GM18498 (cell line): ENCODE results near the gene SH3PXD2A.
"Not testable (repeated sequence)": the region's sequence is repeated elsewhere in the genome, so short reads cannot be mapped to it uniquely, and the experiment has no call there.

Experiments used
- ATAC-seq: cut with Tn5 transposase; IDR thresholded peaks from one replicate; pipeline ENCODE4 v1.9.1; 2021; ENCODE audit warnings: mild to moderate bottlenecking, moderate library complexity; ENCODE audit not compliant: unreplicated experiment

The SH3PXD2A gene

GRCh38 chr10:103671126-103671895 lies 184.1 kb downstream of the SH3PXD2A start:
- ATAC-seq = no peak

- no peak for ATAC-seq
These were observed 185.4 kb downstream of the SH3PXD2A start for GRCh38 chr10:103669944-103670343.

GRCh38 chr10:103669243-103669929 lies 186.0 kb downstream of the SH3PXD2A start:
- no peak for ATAC-seq

- ATAC-seq = no peak
These were observed 186.8 kb downstream of the SH3PXD2A start for GRCh38 chr10:103668351-103669242.

- no peak for ATAC-seq
These were observed 188.0 kb downstream of the SH3PXD2A start for GRCh38 chr10:103667356-103667755.

GRCh38 chr10:103666762-103667150 lies 188.6 kb downstream of the SH3PXD2A start:
- ATAC-seq = no peak

GRCh38 chr10:103666087-103666761 lies 189.2 kb downstream of the SH3PXD2A start:
- ATAC-seq = no peak

GRCh38 chr10:103665162-103665889 lies 190.1 kb downstream of the SH3PXD2A start:
- no peak for ATAC-seq

GRCh38 chr10:103663802-103664201 lies 191.6 kb downstream of the SH3PXD2A start:
- ATAC-seq = no peak

- no peak for ATAC-seq
These were observed 192.1 kb downstream of the SH3PXD2A start for GRCh38 chr10:103663236-103663635.

GRCh38 chr10:103662704-103663103 lies 192.7 kb downstream of the SH3PXD2A start:
- not testable (repeated sequence) for ATAC-seq

- no peak for ATAC-seq
These were observed 194.0 kb downstream of the SH3PXD2A start for GRCh38 chr10:103661198-103661950.

GRCh38 chr10:103660364-103661197 lies 194.8 kb downstream of the SH3PXD2A start:
- peak; percentile 29 for ATAC-seq

GRCh38 chr10:103659674-103660363 lies 195.6 kb downstream of the SH3PXD2A start:
- ATAC-seq = peak; percentile 76

- no peak for ATAC-seq
These were observed 197.3 kb downstream of the SH3PXD2A start for GRCh38 chr10:103658049-103658577.

GRCh38 chr10:103657061-103657591 lies 198.2 kb downstream of the SH3PXD2A start:
- ATAC-seq = no peak

- ATAC-seq = no peak
These were observed 200.5 kb downstream of the SH3PXD2A start for GRCh38 chr10:103654925-103655324.
